Measurements from ENCODE around the gene HYKK. TPM values are rescaled to one million over a fixed set of nuclear protein-coding genes. Genes with fewer than 3 reads are reported as not detected.

The HYKK gene
- polyA plus RNA-seq, 2 of the 4 experiments (the other 2 are of a cell fraction) = 5.5 to 12.9 TPM

DNA sequence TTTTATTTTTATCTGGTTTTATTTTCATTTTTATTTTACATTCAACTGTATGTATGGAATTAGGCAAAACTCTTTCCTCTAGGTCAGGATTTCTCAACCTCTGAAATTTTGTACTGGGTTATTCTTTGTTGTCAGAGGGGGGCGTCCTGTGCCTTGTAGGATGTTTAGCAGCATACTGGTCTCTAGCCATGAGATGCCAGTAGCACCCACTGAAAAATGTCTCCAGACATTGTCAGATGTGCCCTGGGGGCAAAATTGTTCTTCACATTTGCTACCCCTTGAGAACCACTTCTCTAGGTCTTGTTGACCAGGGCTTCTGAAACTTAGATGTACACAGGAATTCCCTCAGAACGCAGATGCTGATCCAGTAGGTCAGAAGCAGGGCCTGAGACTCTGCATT is 63.3 kb downstream of the HYKK start:
- Histone ChIP-seq H3K4me2 (no peak overlapping the region), H3K9me3 (no peaks in the 10 kb centered on the region), H3K27ac (no peak overlapping the region), H3K4me1 (peaks cover 10% of the 10 kb centered on the region; the same call in 2 of the 3 replicates), H3K4me3 (no peak overlapping the region)
- TF ChIP-seq ZC3H11A (IDR thresholded peaks at IDR 0.05) (no peak), BHLHE40 (IDR thresholded peaks at IDR 0.05; ENCODE audit: low read depth, low read length) (no peak), FOXS1 (CRISPR knock-in tag; IDR thresholded peaks at IDR 0.05) (no peak)
- TF ChIP-seq, protein P1, sequence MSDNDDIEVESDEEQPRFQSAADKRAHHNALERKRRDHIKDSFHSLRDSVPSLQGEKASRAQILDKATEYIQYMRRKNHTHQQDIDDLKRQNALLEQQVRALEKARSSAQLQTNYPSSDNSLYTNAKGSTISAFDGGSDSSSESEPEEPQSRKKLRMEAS (IDR thresholded peaks at IDR 0.05) = no peak
- TF ChIP-seq, protein P2, sequence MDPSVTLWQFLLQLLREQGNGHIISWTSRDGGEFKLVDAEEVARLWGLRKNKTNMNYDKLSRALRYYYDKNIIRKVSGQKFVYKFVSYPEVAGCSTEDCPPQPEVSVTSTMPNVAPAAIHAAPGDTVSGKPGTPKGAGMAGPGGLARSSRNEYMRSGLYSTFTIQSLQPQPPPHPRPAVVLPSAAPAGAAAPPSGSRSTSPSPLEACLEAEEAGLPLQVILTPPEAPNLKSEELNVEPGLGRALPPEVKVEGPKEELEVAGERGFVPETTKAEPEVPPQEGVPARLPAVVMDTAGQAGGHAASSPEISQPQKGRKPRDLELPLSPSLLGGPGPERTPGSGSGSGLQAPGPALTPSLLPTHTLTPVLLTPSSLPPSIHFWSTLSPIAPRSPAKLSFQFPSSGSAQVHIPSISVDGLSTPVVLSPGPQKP (IDR thresholded peaks at IDR 0.05; ENCODE audit: low read depth, low read length) = no peak
- DNase-seq (ENCODE audit: low read depth in 1 of 2, low spot score in 1 of 2) (peak in 1 of 2 experiments; percentile 30), FAIRE-seq (no peak), ATAC-seq (no peak)
- 72% methylated on average over 2 of the region's 2 CpGs for WGBS (ENCODE audit: missing lambda C conversion rate)
- ChIA-PET CTCF (no interaction called here), POLR2A (no interaction called here)

DNA sequence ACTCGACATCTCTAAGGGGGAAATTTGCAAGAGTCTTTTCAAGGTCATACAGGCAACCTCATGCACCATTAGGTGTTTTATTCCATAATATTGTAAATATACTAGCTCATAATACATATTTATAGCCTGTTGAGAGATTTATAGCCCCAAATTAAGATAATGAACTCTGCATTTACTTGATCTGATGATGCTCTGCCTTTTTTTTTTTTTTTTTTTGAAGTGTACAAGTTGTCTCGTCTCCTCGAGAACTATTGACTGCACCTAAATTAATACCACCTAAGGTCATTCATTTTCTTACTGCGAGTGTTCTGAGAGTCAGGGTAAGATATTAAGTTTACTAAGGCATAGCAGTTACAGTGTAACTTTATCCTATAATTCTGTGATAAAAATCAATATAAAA is 64.0 kb downstream of the HYKK start:
- ATAC-seq (no peak), DNase-seq (ENCODE audit: low read depth in 1 of 2, low spot score in 1 of 2) (no peak), FAIRE-seq (no peak)
- ChIA-PET POLR2A (no interaction called here), CTCF (no interaction called here)
- Histone ChIP-seq H3K4me1 (peaks cover 10% of the 10 kb centered on the region; the same call in 2 of the 3 replicates), H3K4me2 (no peak overlapping the region), H3K27ac (no peak overlapping the region), H3K9me3 (no peaks in the 10 kb centered on the region), H3K4me3 (no peak overlapping the region)
- 80% methylated on average over 4 of the region's 4 CpGs for WGBS (ENCODE audit: missing lambda C conversion rate)
- TF ChIP-seq, protein P3, sequence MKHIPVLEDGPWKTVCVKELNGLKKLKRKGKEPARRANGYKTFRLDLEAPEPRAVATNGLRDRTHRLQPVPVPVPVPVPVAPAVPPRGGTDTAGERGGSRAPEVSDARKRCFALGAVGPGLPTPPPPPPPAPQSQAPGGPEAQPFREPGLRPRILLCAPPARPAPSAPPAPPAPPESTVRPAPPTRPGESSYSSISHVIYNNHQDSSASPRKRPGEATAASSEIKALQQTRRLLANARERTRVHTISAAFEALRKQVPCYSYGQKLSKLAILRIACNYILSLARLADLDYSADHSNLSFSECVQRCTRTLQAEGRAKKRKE (CRISPR knock-in tag; IDR thresholded peaks at IDR 0.05; ENCODE audit: low read depth) = no peak
- TF ChIP-seq, protein P4, sequence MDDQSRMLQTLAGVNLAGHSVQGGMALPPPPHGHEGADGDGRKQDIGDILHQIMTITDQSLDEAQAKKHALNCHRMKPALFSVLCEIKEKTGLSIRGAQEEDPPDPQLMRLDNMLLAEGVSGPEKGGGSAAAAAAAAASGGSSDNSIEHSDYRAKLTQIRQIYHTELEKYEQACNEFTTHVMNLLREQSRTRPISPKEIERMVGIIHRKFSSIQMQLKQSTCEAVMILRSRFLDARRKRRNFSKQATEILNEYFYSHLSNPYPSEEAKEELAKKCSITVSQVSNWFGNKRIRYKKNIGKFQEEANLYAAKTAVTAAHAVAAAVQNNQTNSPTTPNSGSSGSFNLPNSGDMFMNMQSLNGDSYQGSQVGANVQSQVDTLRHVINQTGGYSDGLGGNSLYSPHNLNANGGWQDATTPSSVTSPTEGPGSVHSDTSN (IDR thresholded peaks at IDR 0.05) = no peak
- TF ChIP-seq RNF2 (IDR thresholded peaks at IDR 0.05; ENCODE audit: borderline replicate concordance, low read depth) (no peak), SREBF2 (IDR thresholded peaks at IDR 0.05) (no peak), ZNF302 (CRISPR knock-in tag; IDR thresholded peaks at IDR 0.05) (no peak), KDM5A (IDR thresholded peaks at IDR 0.05) (no peak), NPAS2 (CRISPR knock-in tag; IDR thresholded peaks at IDR 0.05; ENCODE audit: borderline replicate concordance) (no peak), JUN (IDR thresholded peaks at IDR 0.05) (no peak), CBX8 (IDR thresholded peaks at IDR 0.05) (no peak), HDAC2 (IDR thresholded peaks at IDR 0.05) (no peak), TFCP2L1 (CRISPR knock-in tag; IDR thresholded peaks at IDR 0.05) (no peak), NFE2L2 (conservative IDR thresholded peaks at IDR 0.05; ENCODE audit: low read length) (no peak), HEYL (CRISPR knock-in tag; IDR thresholded peaks at IDR 0.05) (no peak), MAFK (IDR thresholded peaks at IDR 0.05; ENCODE audit: partially characterized antibody) (no peak), BHLHE40 (IDR thresholded peaks at IDR 0.05; ENCODE audit: low read depth, low read length) (no peak)
- TF ChIP-seq, protein P5, sequence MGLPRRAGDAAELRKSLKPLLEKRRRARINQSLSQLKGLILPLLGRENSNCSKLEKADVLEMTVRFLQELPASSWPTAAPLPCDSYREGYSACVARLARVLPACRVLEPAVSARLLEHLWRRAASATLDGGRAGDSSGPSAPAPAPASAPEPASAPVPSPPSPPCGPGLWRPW (IDR thresholded peaks at IDR 0.05) = no peak
- TF ChIP-seq, protein P6, sequence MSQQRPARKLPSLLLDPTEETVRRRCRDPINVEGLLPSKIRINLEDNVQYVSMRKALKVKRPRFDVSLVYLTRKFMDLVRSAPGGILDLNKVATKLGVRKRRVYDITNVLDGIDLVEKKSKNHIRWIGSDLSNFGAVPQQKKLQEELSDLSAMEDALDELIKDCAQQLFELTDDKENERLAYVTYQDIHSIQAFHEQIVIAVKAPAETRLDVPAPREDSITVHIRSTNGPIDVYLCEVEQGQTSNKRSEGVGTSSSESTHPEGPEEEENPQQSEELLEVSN (IDR thresholded peaks at IDR 0.05; ENCODE audit: borderline replicate concordance, low read depth) = no peak
- TF ChIP-seq, protein P7, sequence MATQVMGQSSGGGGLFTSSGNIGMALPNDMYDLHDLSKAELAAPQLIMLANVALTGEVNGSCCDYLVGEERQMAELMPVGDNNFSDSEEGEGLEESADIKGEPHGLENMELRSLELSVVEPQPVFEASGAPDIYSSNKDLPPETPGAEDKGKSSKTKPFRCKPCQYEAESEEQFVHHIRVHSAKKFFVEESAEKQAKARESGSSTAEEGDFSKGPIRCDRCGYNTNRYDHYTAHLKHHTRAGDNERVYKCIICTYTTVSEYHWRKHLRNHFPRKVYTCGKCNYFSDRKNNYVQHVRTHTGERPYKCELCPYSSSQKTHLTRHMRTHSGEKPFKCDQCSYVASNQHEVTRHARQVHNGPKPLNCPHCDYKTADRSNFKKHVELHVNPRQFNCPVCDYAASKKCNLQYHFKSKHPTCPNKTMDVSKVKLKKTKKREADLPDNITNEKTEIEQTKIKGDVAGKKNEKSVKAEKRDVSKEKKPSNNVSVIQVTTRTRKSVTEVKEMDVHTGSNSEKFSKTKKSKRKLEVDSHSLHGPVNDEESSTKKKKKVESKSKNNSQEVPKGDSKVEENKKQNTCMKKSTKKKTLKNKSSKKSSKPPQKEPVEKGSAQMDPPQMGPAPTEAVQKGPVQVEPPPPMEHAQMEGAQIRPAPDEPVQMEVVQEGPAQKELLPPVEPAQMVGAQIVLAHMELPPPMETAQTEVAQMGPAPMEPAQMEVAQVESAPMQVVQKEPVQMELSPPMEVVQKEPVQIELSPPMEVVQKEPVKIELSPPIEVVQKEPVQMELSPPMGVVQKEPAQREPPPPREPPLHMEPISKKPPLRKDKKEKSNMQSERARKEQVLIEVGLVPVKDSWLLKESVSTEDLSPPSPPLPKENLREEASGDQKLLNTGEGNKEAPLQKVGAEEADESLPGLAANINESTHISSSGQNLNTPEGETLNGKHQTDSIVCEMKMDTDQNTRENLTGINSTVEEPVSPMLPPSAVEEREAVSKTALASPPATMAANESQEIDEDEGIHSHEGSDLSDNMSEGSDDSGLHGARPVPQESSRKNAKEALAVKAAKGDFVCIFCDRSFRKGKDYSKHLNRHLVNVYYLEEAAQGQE (IDR thresholded peaks at IDR 0.05) = no peak
